Epidermal melanocyte (primary cell): Measurements from ENCODE around the gene TRAPPC5.
A peak's percentile ranks its signal among the peaks of the same experiment; 100 is the strongest.
"Not testable (repeated sequence)": the region's sequence is repeated elsewhere in the genome, so short reads cannot be mapped to it uniquely, and the experiment has no call there.

Experiments
- DNase-seq: peaks from one replicate; pipeline ENCODE4 v3.0.0; 2011; ENCODE audit warnings: low spot score; ENCODE audit not compliant: insufficient read length

TRAPPC5 gene

GRCh38 chr19:7680606-7681339, at the start of gene TRAPPC5:
Gene TRAPPC5, plus strand, starts transcription at chr19:7680833. Its CDS starts 1,421 bp downstream, at chr19:7682254.
- peak; percentile 92 for DNase-seq

GRCh38 chr19:7631577-7631976, 49.1 kb upstream of the TRAPPC5 start:
- no peak for DNase-seq

- no peak for DNase-seq
These were observed 48.1 kb upstream of the TRAPPC5 start for GRCh38 chr19:7632340-7633203.

GRCh38 chr19:7633698-7634097, 46.9 kb upstream of the TRAPPC5 start, which contains the start of gene PCP2:
Gene PCP2, minus strand, starts transcription at chr19:7633719. Its CDS starts 262 bp downstream, at chr19:7633457.
- DNase-seq: no peak

GRCh38 chr19:7635670-7636069, 45.0 kb upstream of the TRAPPC5 start:
- no peak for DNase-seq

GRCh38 chr19:7636317-7636690, 44.3 kb upstream of the TRAPPC5 start:
- no peak for DNase-seq

GRCh38 chr19:7636691-7637373, 43.8 kb upstream of the TRAPPC5 start, which contains the start of gene STXBP2:
Gene STXBP2, plus strand, starts transcription at chr19:7637110. Its CDS starts 40 bp downstream, at chr19:7637150.
- DNase-seq: peak; percentile 67

GRCh38 chr19:7637374-7638256, 43.0 kb upstream of the TRAPPC5 start:
- DNase-seq: no peak

- no peak for DNase-seq
These were observed 41.7 kb upstream of the TRAPPC5 start for GRCh38 chr19:7638802-7639465.

- DNase-seq: no peak
These were observed 40.7 kb upstream of the TRAPPC5 start for GRCh38 chr19:7639863-7640348.

- no peak for DNase-seq
These were observed 39.8 kb upstream of the TRAPPC5 start for GRCh38 chr19:7640803-7641202.

GRCh38 chr19:7641290-7642276, 39.0 kb upstream of the TRAPPC5 start:
- DNase-seq: no peak

GRCh38 chr19:7642295-7643030, 38.2 kb upstream of the TRAPPC5 start:
- no peak for DNase-seq

GRCh38 chr19:7643031-7643415, 37.6 kb upstream of the TRAPPC5 start:
- no peak for DNase-seq

- DNase-seq: not testable (repeated sequence)
These were observed 36.7 kb upstream of the TRAPPC5 start for GRCh38 chr19:7643629-7644549.

GRCh38 chr19:7644550-7644877, 36.1 kb upstream of the TRAPPC5 start:
- DNase-seq: no peak

GRCh38 chr19:7645163-7645562, 35.5 kb upstream of the TRAPPC5 start:
- no peak for DNase-seq
